A549 (cell line): ENCODE data around the gene GRM7. TPM values are rescaled to one million over a fixed set of nuclear protein-coding genes. Genes with fewer than 3 reads are reported as not detected.

ENCODE experiments used
- ATAC-seq, 2 experiments: fragments of 200-7000 bp in 1 of 2; fragments of >200 bp in 1 of 2; cut with Nextera tagmentation in 1 of 2; cut with Tn5 transposase in 1 of 2; 3 replicates each; pipeline versions ENCODE4 v1.8.0 to v1.9.1; 2018 to 2020; ENCODE audit warnings: mild to moderate bottlenecking in 1 of 2, moderate library complexity in 1 of 2
- CTCF ChIA-PET: fragments of 300-600 bp; sonication (Branson Sonifier 250); formaldehyde crosslinking; extraction: SDS; loops from one replicate; lab custom pipeline; 2021; ENCODE audit warnings: antibody characterized with exemption, inconsistent platforms; lab: Yijun Ruan, JAX
- POLR2A ChIA-PET: fragments of 350-600 bp; formaldehyde crosslinking; extraction: SDS; loops from one replicate; lab custom pipeline; 2021; ENCODE audit warnings: antibody characterized with exemption, inconsistent platforms; lab: Yijun Ruan, JAX
- DNase-seq, 2 experiments: peaks; one replicate each; pipeline versions ENCODE4 v3.0.0 to v3.0.0-alpha.2; 2011 to 2016; ENCODE audit warnings: low read depth in 1 of 2, low spot score in 1 of 2
- FAIRE-seq: peaks from 2 replicates; lab custom pipeline; 2011; peaks lifted over from hg19 to GRCh38; lab: Jason Lieb, UNC
- H3K27ac ChIP-seq, 2 experiments: fragments of >200 bp; sonication (Bioruptor Twin); formaldehyde crosslinking; 3 replicates each; pipeline ENCODE4 v1.5.1; 2016 to 2017
- H3K4me1 ChIP-seq: fragments of >200 bp; sonication (Bioruptor Twin); formaldehyde crosslinking; 3 replicates; pipeline ENCODE4 v1.6.1; 2016
- H3K4me2 ChIP-seq: fragments of >200 bp; sonication (Bioruptor Twin); formaldehyde crosslinking; 3 replicates; pipeline ENCODE4 v1.6.1; 2016
- H3K4me3 ChIP-seq: fragments of >200 bp; sonication (Bioruptor Twin); formaldehyde crosslinking; 3 replicates; pipeline ENCODE4 v1.5.1; 2016
- H3K9me3 ChIP-seq: fragments of >200 bp; sonication (Bioruptor Twin); formaldehyde crosslinking; 3 replicates; pipeline ENCODE4 v1.6.1; 2016
- BCL3 ChIP-seq: fragments of >200 bp; sonication (Bioruptor Twin); formaldehyde crosslinking; IDR thresholded peaks from 3 replicates; pipeline ENCODE4 v1.6.1; 2016
- BHLHE40 ChIP-seq: IDR thresholded peaks from 2 replicates; pipeline ENCODE4 v1.6.1; 2012; ENCODE audit warnings: low read depth, low read length, inconsistent platforms
- CBX2 ChIP-seq: fragments of 200-600 bp; sonication (generic); IDR thresholded peaks from 2 replicates; pipeline ENCODE4 v1.6.1; 2016; ENCODE audit warnings: low read depth, mild to moderate bottlenecking, borderline replicate concordance
- CBX8 ChIP-seq: fragments of 200-600 bp; sonication (generic); IDR thresholded peaks from 2 replicates; pipeline ENCODE4 v1.6.1; 2016
- CEBPB ChIP-seq, 2 experiments: fragments of >200 bp in 1 of 2; sonication (Bioruptor Twin) in 1 of 2; formaldehyde crosslinking in 1 of 2; IDR thresholded peaks; 2 replicates each; pipeline ENCODE4 v1.6.1; 2012 to 2016
- CHD2 ChIP-seq: fragments of 150-350 bp; IDR thresholded peaks from 2 replicates; pipeline ENCODE4 v1.6.1; 2014; ENCODE audit warnings: low read length; ENCODE audit not compliant: partially characterized antibody
- CTCF ChIP-seq: fragments of >200 bp; sonication (Bioruptor Twin); formaldehyde crosslinking; IDR thresholded peaks from 3 replicates; pipeline ENCODE4 v1.5.1; 2016
- EP300 ChIP-seq, 2 experiments: fragments of >200 bp; sonication (Bioruptor Twin); formaldehyde crosslinking; IDR thresholded peaks; 2 replicates in 1 of 2; 3 replicates in 1 of 2; pipeline ENCODE4 v1.6.1; 2016 to 2017
- FOXS1 ChIP-seq: fragments of 250-450 bp; sonication (Bioruptor Pico); IDR thresholded peaks from 2 replicates; pipeline ENCODE4 v1.5.0; 2020; ENCODE audit warnings: mild to moderate bottlenecking, moderate library complexity
- GATA3 ChIP-seq: IDR thresholded peaks from 2 replicates; pipeline ENCODE4 v1.6.1; 2012; ENCODE audit warnings: borderline replicate concordance
- HDAC2 ChIP-seq: fragments of 200-600 bp; sonication (generic); IDR thresholded peaks from 2 replicates; pipeline ENCODE4 v1.6.1; 2016
- HES2 ChIP-seq: fragments of >200 bp; sonication (Bioruptor Twin); formaldehyde crosslinking; IDR thresholded peaks from 2 replicates; pipeline ENCODE4 v1.6.1; 2016
- HEYL ChIP-seq: fragments of 250-450 bp; sonication (Bioruptor Pico); IDR thresholded peaks from 2 replicates; pipeline ENCODE4 v1.8.0; 2021; ENCODE audit warnings: mild to moderate bottlenecking, moderate library complexity
- HOXA7 ChIP-seq: fragments of 250-450 bp; sonication (Bioruptor Pico); IDR thresholded peaks from 2 replicates; pipeline ENCODE4 v1.5.0; 2020; ENCODE audit warnings: mild to moderate bottlenecking, moderate library complexity
- HOXB13 ChIP-seq: fragments of 250-450 bp; sonication (Bioruptor Pico); IDR thresholded peaks from 2 replicates; pipeline ENCODE4 v1.5.0; 2020; ENCODE audit warnings: low read depth, mild to moderate bottlenecking, moderate library complexity
- HOXB5 ChIP-seq: fragments of 250-450 bp; sonication (Bioruptor Pico); IDR thresholded peaks from 2 replicates; pipeline ENCODE4 v1.5.0; 2020; ENCODE audit warnings: mild to moderate bottlenecking, moderate library complexity
- JUN ChIP-seq, 2 experiments: fragments of >200 bp; sonication (Bioruptor Twin); formaldehyde crosslinking; IDR thresholded peaks; 2 replicates in 1 of 2; 3 replicates in 1 of 2; pipeline ENCODE4 v1.6.1; 2016 to 2017
- JUNB ChIP-seq: fragments of >200 bp; sonication (Bioruptor Twin); formaldehyde crosslinking; IDR thresholded peaks from 2 replicates; pipeline ENCODE4 v1.6.1; 2016
- KDM1A ChIP-seq: fragments of 200-600 bp; sonication (generic); IDR thresholded peaks from 2 replicates; pipeline ENCODE4 v1.6.1; 2016; ENCODE audit warnings: low read depth, mild to moderate bottlenecking
- KDM5A ChIP-seq: fragments of 200-600 bp; sonication (generic); IDR thresholded peaks from 2 replicates; pipeline ENCODE4 v1.6.1; 2016; ENCODE audit warnings: antibody characterized with exemption, mild to moderate bottlenecking
- MAZ ChIP-seq: fragments of 150-350 bp; IDR thresholded peaks from 2 replicates; pipeline ENCODE4 v1.6.1; 2014; ENCODE audit warnings: antibody characterized with exemption, low read depth, low read length, borderline replicate concordance
- MYC ChIP-seq: IDR thresholded peaks from 2 replicates; pipeline ENCODE4 v1.6.1; 2012; ENCODE audit warnings: mild to moderate bottlenecking, inconsistent platforms, low read length, improper control_type of control experiment, borderline replicate concordance
- NFE2L2 ChIP-seq: fragments of 150-350 bp; conservative IDR thresholded peaks from 2 replicates; pipeline ENCODE4 v1.6.1; 2014; ENCODE audit warnings: low read length
- NPAS2 ChIP-seq: fragments of 250-450 bp; sonication (Bioruptor Pico); IDR thresholded peaks from 2 replicates; pipeline ENCODE4 v1.8.0; 2022; ENCODE audit warnings: mild to moderate bottlenecking, moderate library complexity, borderline replicate concordance
- POLR2AphosphoS2 ChIP-seq: conservative IDR thresholded peaks from 2 replicates; pipeline ENCODE4 v1.6.1; 2012; ENCODE audit warnings: low read length, improper control_type of control experiment, inconsistent platforms
- RCOR1 ChIP-seq: fragments of 150-350 bp; IDR thresholded peaks from 2 replicates; pipeline ENCODE4 v1.6.1; 2014; ENCODE audit warnings: antibody characterized with exemption, low read length, low read depth
- RFX5 ChIP-seq: fragments of 450-650 bp; IDR thresholded peaks from 2 replicates; pipeline ENCODE4 v1.7.1; 2014; ENCODE audit warnings: antibody characterized with exemption, mild to moderate bottlenecking, moderate library complexity
- RNF2 ChIP-seq: fragments of 200-600 bp; sonication (generic); IDR thresholded peaks from 2 replicates; pipeline ENCODE4 v1.6.1; 2016; ENCODE audit warnings: low read depth, mild to moderate bottlenecking, antibody characterized with exemption, moderate library complexity, borderline replicate concordance
- SREBF2 ChIP-seq: fragments of 450-650 bp; IDR thresholded peaks from 2 replicates; pipeline ENCODE4 v1.6.1; 2014; ENCODE audit warnings: mild to moderate bottlenecking, moderate library complexity
- USF2 ChIP-seq: fragments of 450-650 bp; IDR thresholded peaks from 2 replicates; pipeline ENCODE4 v1.6.1; 2014; ENCODE audit warnings: antibody characterized with exemption
- ZC3H11A ChIP-seq: fragments of 450-650 bp; IDR thresholded peaks from 2 replicates; pipeline ENCODE4 v1.6.1; 2014; ENCODE audit warnings: antibody characterized with exemption, mild to moderate bottlenecking
- ZFP36 ChIP-seq: fragments of 450-650 bp; IDR thresholded peaks from 2 replicates; pipeline ENCODE4 v1.6.1; 2014; ENCODE audit warnings: borderline replicate concordance; ENCODE audit not compliant: partially characterized antibody
- ZNF302 ChIP-seq: fragments of 250-450 bp; sonication (Bioruptor Pico); IDR thresholded peaks from 2 replicates; pipeline ENCODE4 v1.9.0; 2021; ENCODE audit warnings: inconsistent platforms, mild to moderate bottlenecking, moderate library complexity
- ZSCAN20 ChIP-seq: fragments of 250-450 bp; sonication (Bioruptor Pico); IDR thresholded peaks from 2 replicates; pipeline ENCODE4 v1.8.0; 2022; ENCODE audit warnings: mild to moderate bottlenecking, moderate library complexity
- WGBS: methylation state at CpG from one replicate; pipeline ENCODE4 v1.1.6; 2017; ENCODE audit errors: missing lambda C conversion rate; 5-methylcytosine and 5-hydroxymethylcytosine counted together
- polyA plus RNA-seq, 4 experiments: library from polyadenylated mRNA; depleted of rRNA in 3 of 4; stranded (reverse); fragments of >200 nt; fragmentation: RNase III in 1 of 4; extraction: RNeasy Plus Mini Kit Qiagen cat#74134 plus additional on column Dnase treatment in 1 of 4; gene quantifications; 2 replicates in 3 of 4; 3 replicates in 1 of 4; pipeline ENCODE4 v1.2.3, GENCODE V29; 2011 to 2017

Gene GRM7
- polyA plus RNA-seq, 2 of the 4 experiments (the other 2 are of a cell fraction) = not detected

- TF ChIP-seq CTCF = no peak
- no peak for TF ChIP-seq JUN (IDR thresholded peaks at IDR 0.05)
- TF ChIP-seq MYC = no peak
- no peak for TF ChIP-seq RFX5
- TF ChIP-seq ZFP36 = no peak
- TF ChIP-seq KDM1A = no peak
Measured at GRCh38 chr3:7209098-7209497, 348.2 kb downstream of the GRM7 start (continued).

- Histone ChIP-seq H3K9me3 (no peaks in the 10 kb centered on the region), H3K4me2 (no peak overlapping the region)
- CTCF ChIA-PET = interaction anchor here (0.6 to 1.5 kb wide), 2 partner anchors 25 to 82 kb away, joined by 3 read pairs; no protein-coding TSS in a partner anchor
- no peak for FAIRE-seq
- no peak for TF ChIP-seq HOXA7
- no peak for TF ChIP-seq BCL3
- no peak for TF ChIP-seq JUN (IDR thresholded peaks at IDR 0.05)
- TF ChIP-seq BHLHE40 = no peak
- TF ChIP-seq CBX8 = no peak
- TF ChIP-seq NFE2L2 = no peak
- TF ChIP-seq JUNB = no peak
- no peak for TF ChIP-seq ZNF302 (CRISPR knock-in tag)
- no peak for TF ChIP-seq CHD2
- TF ChIP-seq CBX2 = no peak
- no peak for TF ChIP-seq SREBF2
- TF ChIP-seq RCOR1 = no peak
- TF ChIP-seq GATA3 = no peak
- no peak for TF ChIP-seq KDM5A
- TF ChIP-seq MAZ = no peak
- TF ChIP-seq, all 56 proteins: peak for 0
- POLR2A ChIA-PET = no interaction called here
- Histone ChIP-seq H3K4me1 (no peaks in the 10 kb centered on the region), H3K4me3 (no peak overlapping the region), H3K27ac (no peak overlapping the region)
- ATAC-seq (no peak), DNase-seq (no peak)
- 5% methylated on average over 5 of the region's 5 CpGs for WGBS
Measured at GRCh38 chr3:7211740-7212139, 350.8 kb downstream of the GRM7 start.

GRCh38 chr3:7215706-7216105 is 354.8 kb downstream of the GRM7 start:
- CTCF ChIA-PET = no interaction called here
- POLR2A ChIA-PET = no interaction called here
- Histone ChIP-seq H3K4me2 (no peak overlapping the region), H3K4me3 (no peak overlapping the region), H3K4me1 (no peaks in the 10 kb centered on the region), H3K9me3 (no peaks in the 10 kb centered on the region), H3K27ac (no peak overlapping the region)
- DNase-seq (no peak), ATAC-seq (no peak), FAIRE-seq (no peak)
- 3% methylated on average over 3 of the region's 3 CpGs for WGBS
- TF ChIP-seq JUN (IDR thresholded peaks at IDR 0.05) (no peak), ZNF302 (CRISPR knock-in tag) (no peak), HEYL (no peak), ZSCAN20 (CRISPR knock-in tag) (no peak), EP300 (IDR thresholded peaks at IDR 0.05) (no peak), CEBPB (IDR thresholded peaks at IDR 0.05) (no peak), RNF2 (no peak), HOXB5 (CRISPR knock-in tag) (no peak), HES2 (no peak), HOXB13 (no peak), BHLHE40 (no peak), HDAC2 (no peak), CTCF (no peak), POLR2AphosphoS2 (no peak), NPAS2 (no peak), USF2 (no peak), KDM1A (no peak), FOXS1 (CRISPR knock-in tag) (no peak), ZC3H11A (no peak)
